HG02798 (cell line): ENCODE measurements around the gene DIDO1.

Experiments
- ATAC-seq: cut with Tn5 transposase; IDR thresholded peaks from one replicate; pipeline ENCODE4 v1.9.1; 2021; ENCODE audit warnings: mild to moderate bottlenecking; ENCODE audit not compliant: unreplicated experiment, poor library complexity

The DIDO1 gene

GRCh38 chr20:62914436-62914835, 11.9 kb downstream of the DIDO1 start:
- no peak for ATAC-seq

- ATAC-seq: no peak
These were observed 13.2 kb downstream of the DIDO1 start for GRCh38 chr20:62913043-62913630.

- no peak for ATAC-seq
These were observed 14.5 kb downstream of the DIDO1 start for GRCh38 chr20:62911701-62912280.

- no peak for ATAC-seq
These were observed 15.4 kb downstream of the DIDO1 start for GRCh38 chr20:62910777-62911497.

GRCh38 chr20:62910217-62910766, 16.0 kb downstream of the DIDO1 start:
- ATAC-seq: no peak

- no peak for ATAC-seq
These were observed 17.1 kb downstream of the DIDO1 start for GRCh38 chr20:62908971-62909791.

- no peak for ATAC-seq
These were observed 18.7 kb downstream of the DIDO1 start for GRCh38 chr20:62907384-62908317.

- ATAC-seq: no peak
These were observed 19.5 kb downstream of the DIDO1 start for GRCh38 chr20:62906647-62907375.

GRCh38 chr20:62906209-62906608, 20.1 kb downstream of the DIDO1 start:
- ATAC-seq: no peak

- ATAC-seq: no peak
These were observed 20.7 kb downstream of the DIDO1 start for GRCh38 chr20:62905536-62906117.

- no peak for ATAC-seq
These were observed 23.2 kb downstream of the DIDO1 start for GRCh38 chr20:62902926-62903615.

- no peak for ATAC-seq
These were observed 24.4 kb downstream of the DIDO1 start for GRCh38 chr20:62901891-62902290.

GRCh38 chr20:62900692-62901584, 25.4 kb downstream of the DIDO1 start:
- ATAC-seq: peak; percentile 3

GRCh38 chr20:62900052-62900691, 26.1 kb downstream of the DIDO1 start:
- peak; percentile 83 for ATAC-seq

- ATAC-seq: no peak
These were observed 26.7 kb downstream of the DIDO1 start for GRCh38 chr20:62899633-62900051.

- ATAC-seq: peak; percentile 31
These were observed 27.2 kb downstream of the DIDO1 start for GRCh38 chr20:62898970-62899632.
